ENCODE data around the gene ALG6.

ALG6 gene

DNA sequence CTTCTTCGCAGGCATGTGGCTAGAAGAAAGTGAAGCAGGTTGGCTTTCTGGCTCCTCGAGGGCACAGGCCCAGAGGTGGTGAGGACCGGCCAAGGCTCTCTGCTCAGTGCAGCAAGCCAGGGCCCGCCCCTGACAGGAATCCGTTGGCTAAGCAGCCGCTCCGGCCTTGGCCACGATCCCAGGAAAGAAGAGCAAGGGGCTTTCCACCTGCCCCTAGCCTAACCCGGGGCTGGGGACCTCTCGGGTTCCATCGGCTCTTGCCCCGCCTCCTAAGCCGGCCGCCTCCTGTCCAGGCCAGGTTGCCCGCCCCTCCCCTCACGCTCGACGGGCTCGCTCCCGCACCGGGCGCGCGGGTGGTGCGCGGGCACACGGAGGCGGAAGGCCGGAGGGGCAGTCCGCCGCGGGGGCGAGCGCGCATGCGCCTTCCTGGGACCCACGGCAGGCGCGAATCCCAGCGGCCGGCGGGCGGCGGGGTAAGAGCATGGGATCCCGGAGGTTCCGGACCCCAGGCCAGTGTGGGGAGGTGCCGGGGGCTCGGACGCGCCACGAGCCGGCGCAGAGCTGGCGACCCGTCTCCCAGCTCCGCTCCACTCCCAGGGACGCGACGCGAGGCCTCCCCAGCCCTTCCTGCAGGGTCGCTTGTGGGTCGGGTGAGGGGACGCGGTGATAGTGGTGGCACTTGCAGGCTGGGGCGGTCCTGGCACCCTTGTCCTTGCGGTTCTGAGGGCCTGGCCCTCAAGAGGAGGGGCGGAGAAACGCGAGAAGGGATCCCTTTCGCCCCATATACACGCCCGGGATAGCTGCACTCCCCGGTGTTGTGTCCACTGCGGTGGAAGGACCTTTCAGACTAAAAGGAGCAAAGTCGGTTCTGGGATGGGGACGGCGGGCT is at the start of gene ALG6:
Gene ALG6, plus strand, starts transcription at position 413 of the 889 bp plus-strand sequence. CDS start 3,351 bp downstream, outside the sequence.
- intact Hi-C loops (cut with DNase I), result loop anchor here (10.0 kb wide), 1 partner anchor 933 kb away; the partner anchor contains the start of gene USP1
- peak; percentile 84 to 99 (median 92) for DNase-seq

DNA sequence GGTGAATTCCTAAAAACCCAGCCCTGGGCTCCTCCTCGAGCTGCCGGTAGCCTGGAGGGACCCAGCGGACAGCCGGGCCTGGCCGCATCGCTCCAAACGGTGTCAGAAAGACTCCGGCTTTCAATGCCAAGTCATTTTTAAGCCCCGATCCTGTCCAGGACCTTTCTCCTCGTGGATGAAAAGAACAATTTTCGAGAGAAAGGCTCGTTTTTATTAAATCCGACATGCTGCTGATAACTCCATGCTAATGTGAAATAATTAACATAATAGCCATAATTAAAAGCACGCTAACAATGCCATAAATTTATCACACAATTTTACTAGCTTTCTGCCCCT is 49.6 kb upstream of the ALG6 start:
- intact Hi-C loops (cut with DNase I), result no loop called here
- no peak for DNase-seq

DNA sequence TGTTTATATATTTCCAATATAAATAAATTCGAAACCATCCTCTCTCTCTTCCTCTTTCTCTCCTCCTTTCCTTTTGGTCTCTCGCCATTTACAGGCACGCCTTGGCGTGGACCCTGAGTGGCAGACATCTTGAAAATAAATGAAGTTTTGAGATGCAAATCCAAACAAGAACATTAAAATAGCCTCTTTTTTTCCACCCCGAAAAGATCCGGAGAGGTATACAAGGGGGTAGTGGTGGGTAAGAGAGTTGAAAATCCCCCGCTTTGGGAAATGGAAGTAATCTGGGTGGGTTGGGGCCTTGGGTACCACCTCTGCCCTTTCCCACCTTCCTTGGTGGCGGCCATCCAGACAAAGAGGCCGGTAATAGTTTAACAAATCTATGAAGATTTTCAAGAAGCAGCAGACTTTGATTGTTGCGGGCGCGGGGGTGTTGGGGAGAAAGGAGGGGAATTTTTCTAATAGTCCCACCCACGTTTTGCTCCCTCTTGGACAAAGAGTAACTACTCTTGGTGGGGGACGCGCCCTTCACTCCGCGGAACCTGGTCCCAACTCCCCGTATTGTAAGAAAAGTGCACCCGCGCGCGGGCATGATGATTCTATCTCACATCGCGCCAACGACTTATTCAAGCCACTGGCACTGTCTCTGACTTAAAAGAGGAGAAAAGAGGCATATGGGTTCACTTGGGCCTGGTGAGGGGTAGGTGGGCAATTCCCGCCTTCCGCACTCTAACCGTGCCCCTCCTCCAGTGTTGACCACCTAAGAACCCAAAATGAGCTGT is 49.0 kb upstream of the ALG6 start:
- no peak for DNase-seq
- intact Hi-C loops (cut with DNase I), result no loop called here

DNA sequence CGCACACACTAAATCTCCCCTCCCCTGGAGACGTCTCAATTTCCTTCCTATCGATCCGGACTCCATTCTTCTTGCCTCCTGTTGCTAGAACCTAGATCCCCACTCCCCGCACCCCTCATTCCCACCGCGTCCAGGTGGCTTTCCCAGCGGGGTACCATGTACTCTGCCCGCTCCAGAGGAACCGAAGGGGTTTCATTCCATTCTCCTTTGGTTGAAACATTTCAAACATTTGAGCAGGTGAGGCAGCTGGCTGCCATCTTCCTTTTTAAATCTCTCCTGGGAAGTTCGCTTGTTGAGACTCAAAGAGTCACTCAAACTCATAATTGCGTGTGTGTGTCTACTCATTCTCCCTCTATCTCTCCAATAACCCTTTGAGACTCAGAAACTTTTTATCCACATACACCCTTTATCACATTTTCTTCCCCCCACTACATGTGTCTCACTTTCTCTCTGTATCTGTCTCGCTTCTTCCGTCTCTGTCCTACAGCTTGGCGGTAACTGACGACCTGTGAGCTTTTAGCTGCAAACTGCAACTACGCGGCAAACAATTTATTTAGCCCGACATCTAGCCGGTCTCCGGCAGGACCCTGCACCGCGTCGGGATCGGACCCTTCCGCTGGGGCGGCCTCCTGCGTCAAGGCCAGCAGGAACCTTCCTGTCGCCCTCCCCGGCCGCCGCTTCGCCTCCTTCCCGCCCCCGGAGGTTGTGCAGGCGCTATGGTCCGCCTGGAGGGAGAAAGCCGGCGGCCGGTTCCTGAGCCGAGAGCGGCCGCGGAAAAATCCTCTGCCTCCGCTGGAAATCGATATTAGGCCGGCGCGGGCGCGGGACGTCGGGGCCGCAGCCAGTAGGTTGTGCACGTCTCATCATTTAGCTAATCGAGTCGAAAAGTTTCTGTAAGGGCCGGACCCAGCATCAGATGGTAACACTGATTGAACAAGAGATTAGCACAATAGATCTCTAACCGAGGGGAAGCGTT is 48.1 kb upstream of the ALG6 start:
- intact Hi-C loops (cut with DNase I), result no loop called here
- peak in 1 of 10 donors; percentile 78 for DNase-seq

DNA sequence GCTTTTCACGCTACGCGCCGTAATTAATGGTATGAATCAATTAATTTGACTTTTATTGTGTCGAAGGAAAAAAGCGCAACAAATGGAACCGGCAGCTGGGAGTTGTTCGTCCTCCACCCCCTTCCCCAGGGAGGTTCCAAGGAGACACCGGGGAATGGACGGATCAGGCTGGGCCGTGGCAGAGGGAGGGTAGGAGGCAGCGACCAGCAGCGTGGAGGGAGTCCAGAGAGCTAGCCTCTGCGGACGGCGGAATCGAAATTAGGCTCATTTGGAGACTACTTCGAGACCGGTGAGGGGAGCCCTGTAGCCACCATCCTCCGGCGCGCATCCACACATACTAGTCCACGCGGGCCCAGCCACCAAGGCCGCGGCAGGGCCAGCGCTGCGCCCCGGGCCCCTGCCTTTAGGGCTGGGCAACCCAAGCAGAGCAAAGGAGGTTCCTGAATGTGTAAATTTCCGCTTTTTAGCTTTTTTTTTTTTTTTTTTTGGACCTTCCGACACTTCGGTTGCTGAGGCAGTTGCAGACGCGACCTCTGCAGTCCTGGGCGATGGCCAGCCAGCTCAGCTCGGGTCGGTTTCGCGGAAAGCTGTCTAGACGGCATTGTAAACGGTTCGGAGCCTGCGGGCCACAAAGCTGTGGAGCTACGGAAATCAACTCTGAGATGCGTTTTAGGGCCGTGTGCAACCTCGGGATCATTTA is 47.3 kb upstream of the ALG6 start:
- intact Hi-C loops (cut with DNase I), result no loop called here
- peak in 1 of 10 donors; percentile 64 for DNase-seq

DNA sequence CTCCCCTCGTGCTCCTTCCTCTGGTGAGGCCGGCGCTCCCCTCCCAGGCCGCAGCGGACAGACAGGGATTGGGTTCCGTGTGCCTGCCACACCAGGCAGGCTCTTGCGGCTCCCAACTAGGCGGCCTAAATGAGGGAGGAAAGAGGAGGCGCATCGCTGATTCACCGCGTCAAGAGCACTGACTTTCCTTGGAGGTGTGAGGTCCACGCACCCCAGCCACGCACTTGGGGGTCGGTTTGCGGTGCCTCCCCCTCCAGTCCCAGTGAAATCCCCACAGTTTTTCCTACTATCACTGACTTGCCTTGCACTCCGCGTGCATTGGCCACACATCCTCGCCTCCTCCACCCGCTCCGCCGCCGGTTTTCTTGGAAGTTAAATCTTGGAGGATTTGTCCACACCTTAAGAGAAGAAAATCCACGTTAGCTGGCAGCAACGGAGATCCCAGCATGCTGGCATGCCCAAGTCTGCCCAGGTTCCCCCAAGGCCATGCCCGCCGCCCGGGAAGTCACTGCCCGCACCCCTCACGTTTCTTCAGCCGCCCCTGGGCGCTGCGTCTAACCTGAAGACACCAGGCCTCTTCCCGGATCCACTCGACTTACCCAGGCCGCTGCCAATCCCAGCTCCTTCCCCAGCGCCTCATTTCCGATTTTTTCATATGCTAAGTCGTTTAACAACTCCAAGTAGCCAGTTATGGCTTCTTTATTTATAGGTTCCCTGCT is 46.2 kb upstream of the ALG6 start:
- intact Hi-C loops (cut with DNase I), result no loop called here
- peak in 2 of 10 donors; percentile 56 to 76 for DNase-seq

DNA sequence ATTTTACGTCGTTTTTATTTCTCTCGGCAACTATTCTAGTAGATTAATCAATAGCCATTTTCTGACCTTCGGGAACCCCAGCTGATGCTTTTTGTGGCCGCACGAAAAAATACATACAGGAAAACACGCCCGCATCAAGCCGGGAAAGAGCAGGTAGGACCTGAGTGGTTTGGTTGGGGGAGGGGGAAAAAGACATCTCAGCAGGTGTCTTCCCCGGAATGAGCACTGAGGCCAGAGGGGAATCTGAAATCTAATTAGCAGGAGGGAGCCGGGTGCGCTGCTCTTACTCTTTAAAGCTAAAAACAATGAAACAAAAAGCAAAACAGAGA is 45.7 kb upstream of the ALG6 start:
- intact Hi-C loops (cut with DNase I), result no loop called here
- no peak for DNase-seq

DNA sequence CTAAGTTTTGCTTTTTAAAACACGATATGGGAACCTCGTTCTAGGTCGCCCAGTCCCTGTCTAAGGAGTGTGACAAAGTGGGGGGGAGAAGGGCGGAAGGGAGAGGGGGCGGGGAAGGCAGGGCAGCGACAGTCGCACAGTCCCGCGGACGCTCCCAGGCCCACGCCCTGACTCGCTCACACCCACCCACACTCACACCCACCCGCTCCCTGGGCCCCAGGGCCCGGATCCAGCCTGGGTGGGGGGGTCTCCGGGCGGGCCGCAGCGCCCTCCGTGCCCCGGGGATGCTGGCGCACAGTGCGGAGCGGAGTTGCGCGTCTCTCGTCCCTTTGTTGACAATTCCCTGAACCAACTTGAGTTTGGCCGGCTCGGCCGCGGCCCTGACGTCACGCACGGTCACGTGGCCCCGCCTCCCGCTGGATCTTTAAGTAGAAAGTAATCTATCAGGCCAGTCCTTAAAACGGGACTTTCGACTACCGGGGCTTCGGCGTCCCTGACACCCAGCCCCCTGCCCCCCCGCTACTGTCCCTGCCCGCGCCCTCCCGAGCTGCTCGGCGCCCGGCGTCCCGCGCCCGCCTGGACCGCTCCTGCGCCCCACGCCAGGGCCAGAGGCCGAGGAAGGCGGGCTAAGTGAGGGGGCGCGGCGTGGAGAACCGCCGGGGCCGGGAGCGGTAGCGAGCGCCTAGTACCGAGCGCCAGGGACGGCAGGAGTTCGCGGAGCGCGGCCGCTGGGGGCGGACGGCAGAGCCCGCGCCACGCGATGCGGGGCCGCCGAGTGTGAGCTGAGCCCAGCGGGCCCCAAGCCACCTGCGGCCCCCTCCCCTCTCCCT is 45.1 kb upstream of the ALG6 start, which contains the start of gene FOXD3:
Gene FOXD3, plus strand, starts transcription at position 454 of the 830 bp plus-strand sequence. CDS start 492 bp downstream, outside the sequence.
- peak in 2 of 10 donors; percentile 73 to 84 for DNase-seq

DNA sequence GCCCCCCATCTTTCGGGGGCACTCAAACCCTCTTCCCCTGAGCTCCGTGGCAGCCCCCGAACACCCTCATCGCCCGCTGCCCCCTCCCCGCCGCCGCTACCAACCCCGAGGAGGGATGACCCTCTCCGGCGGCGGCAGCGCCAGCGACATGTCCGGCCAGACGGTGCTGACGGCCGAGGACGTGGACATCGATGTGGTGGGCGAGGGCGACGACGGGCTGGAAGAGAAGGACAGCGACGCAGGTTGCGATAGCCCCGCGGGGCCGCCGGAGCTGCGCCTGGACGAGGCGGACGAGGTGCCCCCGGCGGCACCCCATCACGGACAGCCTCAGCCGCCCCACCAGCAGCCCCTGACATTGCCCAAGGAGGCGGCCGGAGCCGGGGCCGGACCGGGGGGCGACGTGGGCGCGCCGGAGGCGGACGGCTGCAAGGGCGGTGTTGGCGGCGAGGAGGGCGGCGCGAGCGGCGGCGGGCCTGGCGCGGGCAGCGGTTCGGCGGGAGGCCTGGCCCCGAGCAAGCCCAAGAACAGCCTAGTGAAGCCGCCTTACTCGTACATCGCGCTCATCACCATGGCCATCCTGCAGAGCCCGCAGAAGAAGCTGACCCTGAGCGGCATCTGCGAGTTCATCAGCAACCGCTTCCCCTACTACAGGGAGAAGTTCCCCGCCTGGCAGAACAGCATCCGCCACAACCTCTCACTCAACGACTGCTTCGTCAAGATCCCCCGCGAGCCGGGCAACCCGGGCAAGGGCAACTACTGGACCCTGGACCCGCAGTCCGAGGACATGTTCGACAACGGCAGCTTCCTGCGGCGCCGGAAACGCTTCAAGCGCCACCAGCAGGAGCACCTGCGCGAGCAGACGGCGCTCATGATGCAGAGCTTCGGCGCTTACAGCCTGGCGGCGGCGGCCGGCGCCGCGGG is 44.2 kb upstream of the ALG6 start:
- peak in 1 of 10 donors; percentile 82 for DNase-seq
- intact Hi-C loops (cut with DNase I), result no loop called here

More for the DNA sequence above, 45.1 kb upstream of the ALG6 start, which contains the start of gene FOXD3:
- intact Hi-C loops (cut with DNase I), result no loop called here

DNA sequence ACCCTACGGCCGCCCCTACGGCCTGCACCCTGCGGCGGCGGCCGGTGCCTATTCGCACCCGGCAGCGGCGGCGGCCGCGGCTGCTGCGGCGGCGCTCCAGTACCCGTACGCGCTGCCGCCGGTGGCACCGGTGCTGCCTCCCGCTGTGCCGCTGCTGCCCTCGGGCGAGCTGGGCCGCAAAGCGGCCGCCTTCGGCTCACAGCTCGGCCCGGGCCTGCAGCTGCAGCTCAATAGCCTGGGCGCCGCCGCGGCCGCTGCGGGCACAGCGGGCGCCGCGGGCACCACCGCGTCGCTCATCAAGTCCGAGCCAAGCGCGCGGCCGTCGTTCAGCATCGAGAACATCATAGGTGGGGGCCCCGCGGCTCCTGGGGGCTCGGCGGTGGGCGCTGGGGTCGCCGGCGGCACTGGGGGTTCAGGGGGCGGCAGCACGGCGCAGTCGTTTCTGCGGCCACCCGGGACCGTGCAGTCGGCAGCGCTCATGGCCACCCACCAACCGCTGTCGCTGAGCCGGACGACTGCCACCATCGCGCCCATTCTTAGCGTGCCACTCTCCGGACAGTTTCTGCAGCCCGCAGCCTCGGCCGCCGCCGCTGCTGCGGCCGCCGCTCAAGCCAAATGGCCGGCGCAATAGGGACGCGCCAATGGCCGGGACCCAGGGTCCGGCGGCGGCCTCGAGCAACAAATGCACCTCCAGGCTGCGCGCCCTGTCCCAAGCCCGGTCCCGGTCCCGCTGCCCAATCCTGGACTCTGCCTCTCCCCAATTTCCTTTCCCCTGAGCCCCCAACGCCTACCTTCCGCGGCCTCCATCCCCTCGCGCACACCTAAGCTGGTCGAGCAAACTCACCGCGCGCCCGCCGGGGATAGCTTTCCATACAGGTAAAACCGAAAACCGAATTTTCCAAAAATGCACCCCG is 43.3 kb upstream of the ALG6 start:
- no peak for DNase-seq
- intact Hi-C loops (cut with DNase I), result no loop called here

DNA sequence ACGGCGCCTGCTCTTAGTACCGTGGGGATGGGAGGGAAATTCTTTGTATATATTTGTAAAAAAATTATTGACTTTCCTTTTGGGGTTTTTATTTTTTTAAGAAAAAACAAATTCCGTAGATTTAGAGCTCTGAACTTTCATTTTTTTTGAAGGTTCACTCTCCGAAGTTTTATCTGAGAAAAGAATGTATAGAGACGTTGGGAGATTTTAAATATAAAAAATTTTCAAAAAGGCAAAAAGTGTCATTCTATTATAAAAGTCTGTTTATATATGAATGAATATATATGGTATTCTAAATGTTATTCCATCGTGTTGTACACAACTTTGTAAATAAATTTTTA is 42.7 kb upstream of the ALG6 start:
- DNase-seq, result no peak
- intact Hi-C loops (cut with DNase I), result no loop called here

DNA sequence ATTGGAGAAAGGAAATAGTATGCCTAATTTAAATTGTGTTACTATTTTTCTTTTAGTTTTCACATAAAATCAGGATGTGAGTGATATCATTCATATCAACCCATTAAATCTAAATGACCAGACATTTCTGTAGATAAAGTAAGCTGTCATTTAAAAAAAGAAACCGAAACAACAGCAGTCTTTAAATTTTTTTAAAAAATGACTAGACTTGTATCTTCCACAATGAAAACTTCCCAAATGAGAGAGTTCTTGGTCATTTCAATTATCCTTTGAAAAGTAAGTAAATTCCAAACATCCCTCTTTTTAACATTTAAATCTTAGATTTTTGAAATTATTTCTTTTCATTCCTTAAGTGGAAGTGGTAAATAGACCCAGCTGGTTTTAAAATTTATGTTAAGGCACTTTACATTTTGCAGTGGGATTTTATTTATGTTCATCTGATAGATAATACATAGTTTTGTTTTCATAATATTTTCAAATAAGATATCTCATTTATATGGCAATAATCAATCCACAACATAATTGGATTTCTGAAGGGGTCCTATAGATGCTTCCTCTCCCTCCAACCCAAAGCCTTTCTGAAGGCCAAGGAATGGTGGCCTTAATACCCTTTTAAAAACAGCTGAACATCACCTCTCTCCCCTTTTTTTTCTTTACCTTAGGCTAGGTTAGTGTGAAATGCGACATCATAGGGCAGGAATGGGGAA is 42.0 kb upstream of the ALG6 start:
- intact Hi-C loops (cut with DNase I), result no loop called here
- DNase-seq, result no peak

DNA sequence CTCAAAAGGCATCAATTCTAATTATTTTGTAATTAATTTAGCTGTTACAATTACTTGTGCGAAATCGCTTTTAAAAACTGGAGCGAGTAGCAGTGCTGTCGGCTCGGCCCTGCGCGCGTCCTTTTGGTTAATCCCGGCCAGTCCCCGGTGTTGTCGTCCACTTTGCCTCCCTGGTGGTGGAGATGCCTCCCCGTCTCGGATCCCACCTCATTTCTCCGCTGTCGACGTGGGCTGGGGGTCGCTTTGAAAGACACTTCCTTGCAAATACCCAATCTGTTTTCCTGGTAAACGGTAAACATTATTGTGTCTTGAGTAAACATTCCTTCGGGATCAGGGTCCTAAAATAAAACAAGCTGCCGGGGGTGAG is 41.3 kb upstream of the ALG6 start:
- intact Hi-C loops (cut with DNase I), result no loop called here
- no peak for DNase-seq

DNA sequence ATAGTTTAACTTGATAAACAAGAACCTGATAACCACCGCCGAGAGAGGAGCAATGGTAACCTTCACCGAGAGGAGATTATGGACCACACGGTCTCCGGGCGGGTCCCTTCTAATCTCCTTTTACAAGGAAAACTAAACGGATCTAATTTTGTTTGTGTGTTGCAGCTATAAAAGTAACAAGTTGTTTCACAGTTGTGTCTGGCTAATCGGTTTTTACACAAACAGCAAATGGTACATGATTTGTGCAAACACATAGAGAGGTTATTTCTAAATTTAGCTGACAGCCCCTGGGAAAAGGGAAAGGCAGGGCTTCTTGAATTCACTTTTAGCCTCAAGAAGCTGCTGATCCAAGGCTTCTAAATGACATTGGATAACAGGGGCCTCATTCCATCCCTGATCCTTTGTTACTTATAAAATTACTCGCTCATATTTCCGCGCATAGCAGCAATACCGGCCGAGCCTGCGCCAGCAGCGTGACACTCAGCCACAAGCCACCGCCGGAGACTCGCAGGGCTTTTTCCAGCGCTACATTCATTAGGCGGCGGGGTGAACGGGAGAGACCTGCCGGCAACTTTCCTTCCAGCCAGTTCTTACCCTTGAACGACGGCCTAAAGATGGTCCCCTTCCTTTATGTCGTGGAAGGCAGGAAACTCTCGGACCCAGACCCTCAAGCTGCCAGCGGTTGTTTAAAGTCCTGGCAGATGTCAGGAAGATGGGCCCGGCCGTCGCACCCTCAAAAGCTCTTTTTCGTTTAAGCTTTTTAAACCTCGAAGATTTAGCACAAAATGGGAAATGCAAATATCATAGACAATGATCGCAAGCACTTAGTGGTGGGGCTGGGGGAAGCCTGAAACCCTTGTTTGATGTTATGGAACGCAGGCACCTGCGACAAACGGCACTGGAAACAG is 40.7 kb upstream of the ALG6 start:
- intact Hi-C loops (cut with DNase I), result no loop called here
- no peak for DNase-seq

Measured in posterior cingulate gyrus (tissue), 11 donors.